ENCODE measurements around the gene ADARB1. TPM values are rescaled to one million over a fixed set of nuclear protein-coding genes. Genes with fewer than 3 reads are reported as not detected.

Gene ADARB1
- total and polyA plus RNA-seq, 2 experiments from 2014 or later = 4.8 to 14.8 TPM

GRCh38 chr21:45228656-45229240 lies 154.4 kb downstream of the ADARB1 start:
- no peaks in the 10 kb centered on the region for H3K9me3 Mint-ChIP-seq
- H2AFZ ChIP-seq = no peak overlapping the region
- no peaks in the 10 kb centered on the region for H3K4me1 ChIP-seq (ENCODE audit: insufficient read depth)
- no peaks in the 10 kb centered on the region for H3K27me3 Mint-ChIP-seq (ENCODE audit: insufficient read depth, low read depth, poor library complexity)
- H3K27ac Mint-ChIP-seq = no peak overlapping the region
- no peak overlapping the region for H3K4me3 ChIP-seq
- no peaks in the 10 kb centered on the region; the same call in 2 of the 3 replicates for H3K4me1 Mint-ChIP-seq
- no peaks in the 10 kb centered on the region for H3K9me2 ChIP-seq (ENCODE audit: insufficient read depth)
- H3K36me3 ChIP-seq (ENCODE audit: insufficient read depth) = no peaks in the 10 kb centered on the region
- H3F3A ChIP-seq (replicated peaks; ENCODE audit: low read depth) = no peaks in the 10 kb centered on the region
- no peak overlapping the region for H3K4me3 Mint-ChIP-seq
- DNase-seq (ENCODE audit: low spot score) (no peak), ATAC-seq (no peak)
- H3K36me3 Mint-ChIP-seq (ENCODE audit: low read depth) = no peaks in the 10 kb centered on the region
- H3K27me3 ChIP-seq (ENCODE audit: insufficient read depth) = no peaks in the 10 kb centered on the region
- TF ChIP-seq EZH2phosphoT487 (IDR thresholded peaks at IDR 0.05; ENCODE audit: unreplicated experiment) = no peak
- TF ChIP-seq ZNF331 (CRISPR knock-in tag; IDR thresholded peaks at IDR 0.05; ENCODE audit: low read depth) = no peak
- no peak for TF ChIP-seq NANOG (IDR thresholded peaks at IDR 0.05; ENCODE audit: borderline replicate concordance)
- TF ChIP-seq CTCF (conservative IDR thresholded peaks at IDR 0.05; ENCODE audit: low read depth in 2 of 2) = no peak
- TF ChIP-seq STAT1 (IDR thresholded peaks at IDR 0.05; ENCODE audit: unreplicated experiment) = no peak
- TF ChIP-seq JUNB (IDR thresholded peaks at IDR 0.05; ENCODE audit: unreplicated experiment) = no peak
- no peak for TF ChIP-seq ZNF114 (CRISPR knock-in tag; IDR thresholded peaks at IDR 0.05)
- no peak for TF ChIP-seq ZNF462 (CRISPR knock-in tag; IDR thresholded peaks at IDR 0.05)
- TF ChIP-seq ETS1 (IDR thresholded peaks at IDR 0.05) = no peak
- TF ChIP-seq CREB1 (CRISPR knock-in tag; IDR thresholded peaks at IDR 0.05; ENCODE audit: low read depth) = no peak
- TF ChIP-seq EZH2 (IDR thresholded peaks at IDR 0.05; ENCODE audit: low read depth, unreplicated experiment) = no peak
- no peak overlapping the region for H3K4me2 ChIP-seq
- H3K27ac ChIP-seq (ENCODE audit: low read depth) = no peak overlapping the region
- no peaks in the 10 kb centered on the region for H3K79me2 ChIP-seq (replicated peaks; ENCODE audit: insufficient read depth)
- H4K20me1 ChIP-seq (replicated peaks; ENCODE audit: insufficient read depth) = no peaks in the 10 kb centered on the region
